GM19397 (cell line): ENCODE data around the gene OSGEPL1.
"Not testable (repeated sequence)": the region's sequence is repeated elsewhere in the genome, so short reads cannot be mapped to it uniquely, and the experiment has no call there.

Experiments used
- ATAC-seq: cut with Tn5 transposase; IDR thresholded peaks from one replicate; pipeline ENCODE4 v1.9.1; 2021; ENCODE audit warnings: mild to moderate bottlenecking, moderate library complexity; ENCODE audit not compliant: unreplicated experiment

OSGEPL1 gene

GRCh38 chr2:189751080-189751658, 11.4 kb downstream of the OSGEPL1 start:
- ATAC-seq, result no peak

DNA sequence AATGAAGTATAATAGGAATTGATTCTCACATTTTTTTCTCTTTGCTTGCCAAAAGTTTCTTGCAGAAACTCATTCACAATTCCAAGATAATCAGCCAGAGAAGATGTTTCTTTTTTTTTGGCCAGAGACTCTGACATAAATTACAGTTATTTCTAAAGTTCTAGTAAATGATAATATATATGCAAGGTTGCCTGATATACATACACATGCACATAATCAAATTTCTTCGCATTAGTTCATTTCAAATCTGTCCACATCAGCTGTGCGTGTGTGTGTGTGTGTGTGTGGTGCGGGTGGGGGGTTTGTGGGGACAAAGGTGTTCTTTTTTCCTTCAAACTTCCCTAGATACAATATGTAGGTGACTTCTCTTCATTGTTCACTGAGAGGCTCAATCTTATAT, 33.2 kb downstream of the OSGEPL1 start:
- no peak for ATAC-seq

- ATAC-seq, result no peak
These were observed 35.7 kb downstream of the OSGEPL1 start for GRCh38 chr2:189726849-189727248.

DNA sequence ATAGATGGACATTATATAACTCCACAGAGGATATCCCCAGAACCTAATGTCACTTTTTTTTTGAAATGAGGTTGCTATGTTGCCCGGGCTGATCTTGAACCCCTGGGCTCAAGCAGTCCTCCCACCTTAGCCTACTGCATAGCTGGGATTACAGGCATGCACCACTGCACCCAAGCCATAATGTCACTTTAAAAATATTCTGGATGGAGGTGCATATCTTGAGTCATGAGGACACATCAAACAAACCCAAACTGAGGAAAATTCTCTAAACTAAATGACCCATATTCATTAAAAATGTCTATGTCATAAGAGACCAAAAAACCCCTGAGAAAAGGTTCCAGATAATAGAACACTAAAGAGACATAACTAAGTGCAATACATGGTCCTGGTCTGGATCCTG, 36.3 kb downstream of the OSGEPL1 start:
- ATAC-seq, result no peak

DNA sequence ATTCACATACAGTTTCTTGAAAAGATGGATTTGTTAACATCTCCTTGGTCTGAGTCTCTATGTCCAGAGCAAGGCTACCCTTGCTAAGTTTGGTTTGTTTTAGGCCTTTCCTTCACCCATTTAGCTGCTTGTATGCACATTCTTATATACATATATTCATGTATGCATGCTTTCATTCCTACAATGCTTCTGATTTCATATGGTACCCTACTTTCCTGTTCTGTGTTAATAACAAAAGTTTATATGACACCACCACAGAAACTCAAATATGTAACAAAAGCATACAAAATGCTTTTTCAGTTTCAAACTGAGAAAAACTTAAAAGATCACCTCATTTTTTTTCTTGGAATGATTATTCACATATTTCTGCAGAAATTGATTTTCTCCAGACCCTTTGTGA, 39.4 kb downstream of the OSGEPL1 start:
- ATAC-seq, result no peak

DNA sequence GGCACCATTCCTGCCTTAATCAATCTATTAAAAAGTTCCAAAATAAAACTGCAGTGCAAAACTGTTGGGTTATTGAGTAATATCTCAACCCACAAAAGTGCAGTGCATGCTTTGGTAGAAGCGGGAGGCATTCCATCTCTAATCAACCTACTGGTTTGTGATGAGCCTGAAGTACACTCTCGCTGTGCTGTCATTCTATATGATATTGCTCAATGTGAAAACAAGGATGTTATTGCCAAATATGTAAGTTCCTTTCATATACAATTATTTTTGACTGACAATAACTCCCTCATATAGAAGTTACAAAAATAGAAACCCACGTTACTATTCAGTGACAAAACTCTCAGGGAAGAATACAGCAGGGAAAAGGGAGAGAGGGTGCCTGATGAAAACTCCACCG, 43.0 kb downstream of the OSGEPL1 start:
- ATAC-seq, result no peak

DNA sequence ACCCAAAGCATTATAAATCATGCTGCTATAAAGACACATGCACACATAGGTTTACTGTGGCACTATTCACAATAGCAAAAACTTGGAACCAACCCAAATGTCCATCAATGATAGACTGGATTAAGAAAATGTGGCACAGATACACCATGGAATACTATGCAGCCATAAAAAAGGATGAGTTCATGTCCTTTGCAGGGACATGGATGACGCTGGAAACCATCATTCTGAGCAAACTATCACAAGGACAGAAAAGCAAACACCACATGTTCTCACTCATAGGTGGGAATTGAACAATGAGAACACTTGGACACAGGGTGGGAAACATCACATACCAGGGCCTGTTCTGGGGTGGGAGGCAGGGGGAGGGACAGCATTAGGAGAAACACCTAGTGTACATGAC, 45.0 kb downstream of the OSGEPL1 start:
- ATAC-seq, result not testable (repeated sequence)

DNA sequence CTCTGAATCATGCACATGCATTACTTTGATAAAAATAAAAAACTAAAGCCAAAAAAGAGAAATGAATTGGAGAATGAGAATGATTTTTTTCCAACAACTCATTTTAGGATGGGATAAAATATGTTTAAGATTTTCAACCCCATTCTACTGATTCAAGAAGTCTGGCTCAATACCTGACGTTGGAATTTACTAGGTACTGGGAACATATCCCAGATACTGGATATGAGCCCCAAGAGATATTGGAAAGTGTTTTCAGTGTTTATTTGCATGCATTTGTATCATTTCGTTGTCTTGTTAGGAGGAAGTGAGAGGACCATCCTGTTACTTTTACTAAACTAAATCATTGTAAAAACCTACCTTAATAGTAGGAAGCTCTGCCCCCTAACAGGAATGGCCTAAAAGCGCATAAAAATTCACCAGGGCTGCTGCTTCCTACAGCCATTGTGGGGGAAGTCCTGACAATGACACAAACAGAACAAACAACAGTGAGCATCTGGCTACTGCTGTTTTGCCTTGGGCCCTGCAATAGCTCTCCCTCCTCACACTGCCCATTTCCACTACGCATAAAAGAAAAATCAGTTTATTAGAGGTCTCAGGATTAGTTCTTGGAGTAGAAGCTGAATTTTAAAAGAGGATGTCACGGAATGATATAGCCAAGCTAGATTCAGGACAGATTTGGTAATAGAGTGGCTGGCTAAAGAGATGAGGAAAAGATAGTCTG, 52.9 kb downstream of the OSGEPL1 start:
- ATAC-seq, result no peak

- no peak for ATAC-seq
These were observed 60.5 kb downstream of the OSGEPL1 start for GRCh38 chr2:189702071-189702470.

DNA sequence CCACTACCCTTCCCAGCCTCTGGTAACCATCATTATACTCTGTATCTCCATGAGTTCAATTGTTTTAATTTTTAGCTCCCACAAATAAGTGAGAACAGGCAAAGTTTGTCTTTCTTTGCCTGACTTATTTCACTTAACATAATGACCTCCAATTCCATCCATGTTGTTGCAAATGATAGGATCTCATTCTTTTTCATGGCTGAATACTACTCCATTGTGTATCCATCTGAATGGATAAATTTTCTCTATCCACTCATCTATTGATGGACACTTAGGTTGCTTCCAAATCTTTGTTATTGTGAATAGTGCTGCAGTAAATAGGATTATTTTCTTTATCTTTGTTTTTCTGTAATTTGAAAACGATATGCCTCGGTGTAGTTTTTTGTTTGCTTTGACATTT, 61.9 kb downstream of the OSGEPL1 start:
- no peak for ATAC-seq

- ATAC-seq, result no peak
These were observed 64.3 kb downstream of the OSGEPL1 start for GRCh38 chr2:189698020-189698887.
